GM18951 (cell line): ENCODE data around the gene OSBP2.

Experiments used
- POLR2A ChIP-seq: IDR thresholded peaks from 4 replicates; pipeline ENCODE4 v1.6.1; 2011; ENCODE audit warnings: mild to moderate bottlenecking; ENCODE audit not compliant: insufficient read length, insufficient read depth; ENCODE audit errors: extremely low read depth
- in situ Hi-C: fragments of 300-500 bp; cut with MboI; formaldehyde crosslinking; loops from one replicate; pipeline ENCODE4 v1.12.0; 2022; ENCODE audit warnings: low sequenced_read_pairs, mixed read lengths, inconsistent platforms; ENCODE audit not compliant: unreplicated experiment

Gene OSBP2, protein sequence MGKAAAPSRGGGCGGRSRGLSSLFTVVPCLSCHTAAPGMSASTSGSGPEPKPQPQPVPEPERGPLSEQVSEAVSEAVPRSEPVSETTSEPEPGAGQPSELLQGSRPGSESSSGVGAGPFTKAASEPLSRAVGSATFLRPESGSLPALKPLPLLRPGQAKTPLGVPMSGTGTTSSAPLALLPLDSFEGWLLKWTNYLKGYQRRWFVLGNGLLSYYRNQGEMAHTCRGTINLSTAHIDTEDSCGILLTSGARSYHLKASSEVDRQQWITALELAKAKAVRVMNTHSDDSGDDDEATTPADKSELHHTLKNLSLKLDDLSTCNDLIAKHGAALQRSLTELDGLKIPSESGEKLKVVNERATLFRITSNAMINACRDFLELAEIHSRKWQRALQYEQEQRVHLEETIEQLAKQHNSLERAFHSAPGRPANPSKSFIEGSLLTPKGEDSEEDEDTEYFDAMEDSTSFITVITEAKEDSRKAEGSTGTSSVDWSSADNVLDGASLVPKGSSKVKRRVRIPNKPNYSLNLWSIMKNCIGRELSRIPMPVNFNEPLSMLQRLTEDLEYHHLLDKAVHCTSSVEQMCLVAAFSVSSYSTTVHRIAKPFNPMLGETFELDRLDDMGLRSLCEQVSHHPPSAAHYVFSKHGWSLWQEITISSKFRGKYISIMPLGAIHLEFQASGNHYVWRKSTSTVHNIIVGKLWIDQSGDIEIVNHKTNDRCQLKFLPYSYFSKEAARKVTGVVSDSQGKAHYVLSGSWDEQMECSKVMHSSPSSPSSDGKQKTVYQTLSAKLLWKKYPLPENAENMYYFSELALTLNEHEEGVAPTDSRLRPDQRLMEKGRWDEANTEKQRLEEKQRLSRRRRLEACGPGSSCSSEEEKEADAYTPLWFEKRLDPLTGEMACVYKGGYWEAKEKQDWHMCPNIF

DNA sequence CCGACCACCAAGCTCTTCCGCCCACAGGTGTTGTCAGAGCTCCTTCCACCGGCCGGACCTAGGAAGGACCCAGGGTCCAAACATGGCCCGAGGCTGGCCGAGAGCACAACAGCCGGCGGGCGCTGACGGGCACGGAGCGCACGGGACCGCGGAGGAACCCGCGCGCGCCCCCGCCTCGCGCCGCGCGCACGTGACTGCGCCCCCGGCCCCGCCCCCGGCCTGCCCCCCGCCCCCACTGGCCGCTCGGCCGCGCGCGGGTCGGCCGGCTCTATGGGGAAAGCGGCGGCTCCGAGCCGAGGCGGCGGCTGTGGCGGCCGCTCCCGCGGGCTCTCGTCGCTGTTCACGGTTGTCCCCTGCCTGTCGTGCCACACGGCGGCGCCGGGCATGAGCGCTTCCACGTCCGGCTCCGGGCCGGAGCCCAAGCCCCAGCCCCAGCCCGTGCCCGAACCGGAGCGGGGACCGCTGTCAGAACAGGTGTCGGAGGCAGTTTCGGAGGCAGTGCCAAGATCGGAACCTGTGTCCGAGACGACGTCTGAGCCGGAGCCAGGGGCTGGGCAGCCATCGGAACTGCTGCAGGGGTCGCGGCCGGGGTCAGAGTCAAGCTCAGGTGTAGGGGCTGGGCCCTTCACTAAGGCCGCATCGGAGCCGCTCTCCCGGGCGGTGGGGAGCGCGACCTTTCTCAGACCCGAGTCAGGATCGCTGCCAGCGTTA, at the start of gene OSBP2:
Gene OSBP2 (plus strand): TSS at position 235 of the 711 bp plus-strand sequence. CDS start 36 bp downstream, at position 271.
- in situ Hi-C loops: no loop called here
- no peak for TF ChIP-seq POLR2A

DNA sequence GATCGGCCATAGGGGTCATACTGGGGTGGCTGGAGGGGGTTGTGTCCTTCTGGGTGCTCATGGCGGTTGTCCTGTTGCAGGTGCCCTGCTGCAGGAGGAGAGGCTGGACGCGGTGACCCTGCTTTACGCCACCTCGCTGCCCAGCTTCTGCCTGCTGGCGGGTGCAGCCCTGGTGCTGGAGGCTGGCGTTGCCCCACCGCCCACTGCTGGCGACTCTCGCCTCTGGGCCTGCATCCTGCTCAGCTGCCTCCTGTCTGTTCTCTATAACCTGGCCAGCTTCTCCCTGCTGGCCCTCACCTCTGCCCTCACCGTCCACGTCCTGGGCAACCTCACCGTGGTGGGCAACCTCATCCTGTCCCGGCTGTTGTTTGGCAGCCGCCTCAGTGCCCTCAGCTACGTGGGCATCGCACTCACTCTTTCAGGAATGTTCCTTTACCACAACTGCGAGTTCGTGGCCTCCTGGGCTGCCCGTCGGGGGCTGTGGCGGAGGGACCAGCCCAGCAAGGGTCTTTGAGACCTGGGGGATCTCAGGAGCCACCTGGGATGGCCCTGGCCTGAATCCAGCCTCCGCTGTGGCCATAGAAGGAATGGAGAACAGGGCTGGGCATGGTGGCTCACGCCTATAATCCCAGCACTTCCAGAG, 48.0 kb upstream of the OSBP2 start:
- TF ChIP-seq POLR2A: no peak
- in situ Hi-C loops: no loop called here

DNA sequence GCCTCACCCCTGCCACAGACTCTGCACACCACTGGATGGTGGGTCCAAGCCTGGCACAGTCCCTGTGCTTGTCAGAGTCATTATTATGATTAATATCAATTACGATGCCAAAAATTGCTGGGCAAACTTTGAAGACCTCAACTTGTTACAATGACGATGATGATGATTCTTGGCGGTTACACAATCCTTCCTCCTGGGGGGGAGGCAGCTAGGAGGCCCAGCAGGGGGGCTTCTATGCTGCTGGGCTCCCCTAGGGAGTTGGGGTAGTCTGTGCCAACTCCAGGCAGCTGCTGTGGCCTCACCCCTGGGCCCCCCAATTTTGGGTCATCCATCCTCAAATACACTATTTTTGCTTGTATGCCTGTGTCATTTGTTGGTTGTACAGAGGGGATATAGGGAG, 47.1 kb upstream of the OSBP2 start:
- in situ Hi-C loops: no loop called here
- no peak for TF ChIP-seq POLR2A

DNA sequence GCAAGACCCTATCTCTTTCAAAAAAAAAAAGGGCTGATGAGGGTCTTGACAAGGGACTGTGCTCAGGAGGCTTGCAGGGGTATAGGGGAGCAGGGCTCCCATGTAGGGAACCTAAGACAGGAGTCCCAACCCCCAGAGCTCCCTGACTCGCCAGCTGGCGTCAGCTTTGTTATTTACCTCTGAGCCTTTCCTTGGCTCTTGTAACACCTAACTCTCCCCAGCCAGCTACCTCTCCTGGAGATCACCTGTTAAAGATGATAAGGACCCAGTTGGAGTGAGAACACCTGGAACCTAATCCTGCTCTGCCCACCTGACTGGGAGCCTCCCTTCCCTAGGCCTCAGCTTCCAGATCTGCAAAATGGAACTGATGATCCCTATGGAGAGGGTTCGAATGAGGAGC, 45.8 kb upstream of the OSBP2 start:
- in situ Hi-C loops: no loop called here
- TF ChIP-seq POLR2A: no peak

DNA sequence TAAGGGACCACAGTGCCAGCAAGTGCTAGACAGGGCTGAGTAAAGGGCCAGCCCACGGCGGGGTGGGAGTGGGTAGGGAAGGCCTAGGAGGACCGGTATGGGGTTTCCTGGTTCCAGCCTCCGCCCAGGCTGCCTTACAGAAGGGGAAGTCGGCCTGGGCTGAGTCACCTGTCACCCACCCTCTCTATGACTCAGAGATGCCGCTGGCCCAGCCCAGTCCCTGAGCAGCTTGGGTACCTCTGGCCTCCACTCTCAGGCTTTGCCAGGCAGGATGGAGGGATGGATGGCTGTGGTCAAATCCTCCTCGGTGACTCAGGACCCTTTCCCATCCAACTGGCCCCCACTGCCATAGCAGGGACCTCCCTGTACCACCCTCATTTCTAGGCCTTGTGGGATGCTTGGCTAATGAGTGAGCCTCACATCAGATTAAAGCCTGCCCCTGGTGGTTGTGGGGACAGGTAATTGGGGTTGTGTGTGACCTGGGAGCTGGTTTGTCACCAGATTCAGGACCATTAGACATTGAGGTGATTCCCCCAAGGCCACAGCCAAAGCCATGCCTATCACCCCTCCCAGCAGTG, 45.2 kb upstream of the OSBP2 start:
- in situ Hi-C loops: no loop called here
- no peak for TF ChIP-seq POLR2A

DNA sequence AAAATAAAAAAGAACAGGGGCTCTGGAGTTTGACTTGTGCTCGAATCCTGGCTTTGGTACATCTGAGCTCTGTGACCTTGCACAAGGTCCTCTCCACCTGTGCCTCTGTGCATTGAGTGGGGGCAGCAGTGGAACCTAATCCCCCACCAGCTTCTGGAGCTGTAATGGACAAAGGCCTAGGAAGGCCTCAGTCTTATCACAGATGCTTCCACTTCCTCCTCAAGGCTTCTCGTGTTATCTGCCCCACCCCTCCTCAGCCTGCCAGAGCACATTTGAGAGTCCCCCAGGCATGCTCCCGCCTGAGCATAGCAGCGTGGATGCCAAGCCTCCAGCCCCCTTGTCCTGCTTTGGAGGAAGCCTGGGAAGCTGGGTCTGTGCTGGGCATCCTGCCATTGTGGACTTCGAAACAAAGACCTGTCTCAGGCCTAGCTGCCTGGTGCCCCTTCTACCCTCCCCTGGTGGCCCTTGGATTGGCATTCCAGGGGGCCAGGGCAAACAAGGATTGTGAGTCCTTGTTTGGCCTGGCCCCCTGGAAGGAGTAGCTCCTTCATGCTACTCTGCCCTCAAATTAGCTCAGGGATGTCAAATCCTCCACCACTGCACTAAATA, 44.1 kb upstream of the OSBP2 start:
- no peak for TF ChIP-seq POLR2A
- in situ Hi-C loops: no loop called here

DNA sequence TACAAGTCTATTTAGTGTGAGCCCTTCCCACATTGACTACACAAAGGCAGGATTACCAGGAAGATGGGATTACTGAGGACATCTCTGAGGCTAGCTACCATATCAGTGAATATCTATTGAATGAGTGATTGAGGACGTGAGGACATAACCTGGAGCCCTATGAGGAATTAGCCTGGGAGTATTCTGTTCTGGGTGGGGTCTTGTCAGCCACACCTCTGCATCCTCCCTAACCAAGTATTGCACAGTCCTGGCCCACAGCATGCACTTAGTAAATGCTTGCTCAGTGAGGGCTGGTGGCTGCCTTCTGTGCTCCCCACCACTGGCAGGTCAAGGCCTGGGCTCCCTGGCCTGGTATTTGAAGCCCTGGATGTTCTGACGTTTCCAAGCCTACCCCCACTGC, 41.8 kb upstream of the OSBP2 start:
- TF ChIP-seq POLR2A: no peak

DNA sequence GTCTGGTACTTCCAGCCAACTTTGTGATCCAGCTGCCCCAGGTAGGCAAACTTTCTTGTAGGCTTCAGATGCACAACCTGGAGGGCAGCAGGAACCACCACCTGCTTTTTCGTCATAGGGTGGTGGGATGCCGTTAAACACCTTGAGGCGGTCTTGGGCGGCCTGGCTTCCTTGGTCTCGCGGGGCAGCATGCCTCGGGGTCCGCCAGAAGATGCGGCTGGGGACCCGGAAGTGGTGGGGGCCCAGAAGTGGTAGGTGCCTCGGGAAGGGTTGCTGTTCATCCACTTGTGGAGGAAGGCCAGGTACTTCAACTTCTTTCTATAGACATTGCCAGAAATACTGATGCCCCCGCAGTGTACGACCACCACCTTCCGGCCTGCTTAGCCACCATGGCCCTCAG, 40.3 kb upstream of the OSBP2 start:
- TF ChIP-seq POLR2A: no peak
- in situ Hi-C loops: no loop called here

More for the DNA sequence above, 41.8 kb upstream of the OSBP2 start:
- in situ Hi-C loops: no loop called here

DNA sequence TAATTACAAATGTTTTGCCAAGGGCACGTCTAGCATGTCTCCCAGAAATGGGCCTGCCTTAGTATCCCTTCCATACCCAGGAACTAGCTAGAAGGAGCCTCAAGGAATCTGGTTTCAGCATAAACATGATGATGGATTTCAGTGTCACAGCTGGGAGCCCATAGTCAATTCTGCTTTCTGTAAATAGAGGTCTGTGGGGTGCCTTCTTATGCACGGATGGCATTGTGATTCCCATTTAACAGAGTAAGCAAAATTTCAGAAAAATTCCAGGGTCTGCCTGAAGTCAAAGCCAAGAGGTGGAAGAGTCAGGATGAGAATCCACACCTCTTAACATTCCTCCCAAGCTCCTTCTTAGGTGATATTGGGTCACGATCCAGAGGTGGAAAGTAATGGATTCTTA, 39.1 kb upstream of the OSBP2 start:
- no peak for TF ChIP-seq POLR2A
- in situ Hi-C loops: no loop called here

DNA sequence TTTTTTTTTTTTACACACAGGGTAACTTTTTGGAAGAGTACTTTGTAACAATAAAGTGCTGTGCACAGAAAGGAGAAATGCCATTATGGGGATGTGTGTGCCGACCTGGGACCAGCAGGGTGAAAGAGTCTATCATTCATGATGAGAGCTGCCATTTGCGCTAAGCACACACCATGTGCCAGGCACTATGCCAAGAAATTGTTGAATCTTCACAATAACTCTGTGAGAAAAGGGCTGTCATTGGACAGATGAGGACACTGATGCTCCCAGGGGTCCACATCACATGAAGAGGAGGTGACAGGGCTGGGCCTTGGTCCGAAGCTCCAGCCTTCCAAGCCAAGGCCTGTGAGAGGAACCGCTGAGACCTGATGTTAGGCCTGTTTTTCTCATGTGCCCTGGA, 32.6 kb upstream of the OSBP2 start:
- in situ Hi-C loops: no loop called here
- no peak for TF ChIP-seq POLR2A

DNA sequence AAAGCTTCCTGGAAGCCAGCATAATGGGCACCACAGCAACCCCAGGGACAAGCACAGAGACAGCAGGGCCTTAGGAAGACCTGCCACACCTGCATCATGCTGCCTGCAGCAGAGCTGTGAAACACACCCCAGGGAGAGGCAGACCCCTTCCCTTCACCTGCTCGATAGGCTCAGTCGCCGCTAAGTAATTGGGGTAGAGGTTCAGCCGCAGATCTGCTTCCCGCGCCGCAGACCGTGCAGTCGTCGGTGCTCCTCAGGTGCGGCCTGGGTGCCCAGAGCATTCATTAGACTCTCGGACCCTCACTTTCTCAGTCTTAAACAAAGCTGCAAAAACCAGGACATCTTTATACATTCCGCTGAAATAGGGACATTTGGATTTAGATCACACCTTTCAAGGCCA, 29.9 kb upstream of the OSBP2 start:
- no peak for TF ChIP-seq POLR2A

DNA sequence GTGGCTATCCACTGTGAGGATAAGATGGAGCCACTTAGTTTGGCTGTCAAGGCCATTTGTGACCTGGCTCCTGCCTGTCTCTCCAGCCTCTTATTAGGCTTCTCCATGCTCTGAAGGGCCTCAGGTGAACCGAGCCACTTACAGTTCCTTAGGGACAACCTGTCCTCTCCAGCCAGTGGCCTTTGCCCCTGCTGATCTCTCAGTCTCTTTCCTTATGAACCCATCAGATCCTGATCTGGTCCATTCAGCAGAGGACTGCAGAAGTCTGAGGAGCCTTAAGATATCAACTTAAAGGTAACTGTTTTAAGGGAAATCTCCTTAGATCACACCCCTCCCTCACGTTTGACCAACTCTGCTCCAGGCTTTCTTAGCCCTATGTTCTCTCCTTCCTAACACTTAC, 29.4 kb upstream of the OSBP2 start:
- in situ Hi-C loops: no loop called here
- TF ChIP-seq POLR2A: no peak

More for the DNA sequence above, 29.9 kb upstream of the OSBP2 start:
- in situ Hi-C loops: no loop called here
